ENCODE data around the gene PPP1R15A.

Gene PPP1R15A

GRCh38 chr19:48841571-48841970, 30.6 kb upstream of the PPP1R15A start:
- TF ChIP-seq, protein P1, sequence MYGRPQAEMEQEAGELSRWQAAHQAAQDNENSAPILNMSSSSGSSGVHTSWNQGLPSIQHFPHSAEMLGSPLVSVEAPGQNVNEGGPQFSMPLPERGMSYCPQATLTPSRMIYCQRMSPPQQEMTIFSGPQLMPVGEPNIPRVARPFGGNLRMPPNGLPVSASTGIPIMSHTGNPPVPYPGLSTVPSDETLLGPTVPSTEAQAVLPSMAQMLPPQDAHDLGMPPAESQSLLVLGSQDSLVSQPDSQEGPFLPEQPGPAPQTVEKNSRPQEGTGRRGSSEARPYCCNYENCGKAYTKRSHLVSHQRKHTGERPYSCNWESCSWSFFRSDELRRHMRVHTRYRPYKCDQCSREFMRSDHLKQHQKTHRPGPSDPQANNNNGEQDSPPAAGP (tag by site-specific recombination; IDR thresholded peaks at IDR 0.05), result no peak
- TF ChIP-seq ZNF121 (tag by site-specific recombination; IDR thresholded peaks at IDR 0.05) (peak; percentile 53; the same call in 1 of the 2 replicates), ZNF571 (tag by site-specific recombination; IDR thresholded peaks at IDR 0.05) (no peak)
- Histone ChIP-seq H3K27ac (ENCODE audit: extremely low read depth, low read depth, low read length) (no peak overlapping the region), H3K4me3 (ENCODE audit: low read depth, low read length) (no peak overlapping the region), H3K4me1 (ENCODE audit: control insufficient read depth, insufficient read depth, low read length) (no peaks in the 10 kb centered on the region), H3K9me3 (ENCODE audit: control insufficient read depth, insufficient read depth, low read depth, low read length) (no peaks in the 10 kb centered on the region), H3K36me3 (ENCODE audit: control insufficient read depth in 2 of 2, insufficient read depth in 1 of 2, low read length in 2 of 2) (no peaks in the 10 kb centered on the region; a peak in 1 of 3 replicates)
- ChIA-PET POLR2A (interaction anchor here (1.2 to 5.0 kb wide), 2 partner anchors 29 to 31 kb away, joined by 3 to 26 read pairs; partner anchors contain the start of gene PPP1R15A), CTCF (interaction anchor here (0.6 to 7.0 kb wide), 27 partner anchors 11 to 637 kb away, joined by 3 to 160 read pairs (median 10); partner anchors contain the start of genes CA11, GYS1, PLEKHA4 and PPP1R15A)

GRCh38 chr19:48842789-48843162, 29.4 kb upstream of the PPP1R15A start:
- Histone ChIP-seq H3K4me3 (ENCODE audit: low read depth, low read length) (no peak overlapping the region), H3K36me3 (ENCODE audit: control insufficient read depth in 2 of 2, insufficient read depth in 1 of 2, low read length in 2 of 2) (no peaks in the 10 kb centered on the region; a peak in 1 of 3 replicates), H3K27ac (ENCODE audit: extremely low read depth, low read depth, low read length) (no peak overlapping the region), H3K9me3 (ENCODE audit: control insufficient read depth, insufficient read depth, low read depth, low read length) (no peaks in the 10 kb centered on the region), H3K4me1 (ENCODE audit: control insufficient read depth, insufficient read depth, low read length) (no peaks in the 10 kb centered on the region)
- ChIA-PET CTCF (interaction anchor here (0.6 to 7.0 kb wide), 60 partner anchors 10 to 590 kb away, joined by 3 to 160 read pairs (median 6); partner anchors contain the start of genes BAX, CA11, CARD8 and DHDH), POLR2A (interaction anchor here (0.5 to 5.0 kb wide), 6 partner anchors 30 to 231 kb away, joined by 3 to 26 read pairs (median 5); partner anchors contain the start of genes PPP1R15A and RUVBL2)
- TF ChIP-seq GLIS1 (tag by site-specific recombination; IDR thresholded peaks at IDR 0.05), result peak; percentile 26; the same call in 1 of the 2 replicates
- TF ChIP-seq, protein P2, sequence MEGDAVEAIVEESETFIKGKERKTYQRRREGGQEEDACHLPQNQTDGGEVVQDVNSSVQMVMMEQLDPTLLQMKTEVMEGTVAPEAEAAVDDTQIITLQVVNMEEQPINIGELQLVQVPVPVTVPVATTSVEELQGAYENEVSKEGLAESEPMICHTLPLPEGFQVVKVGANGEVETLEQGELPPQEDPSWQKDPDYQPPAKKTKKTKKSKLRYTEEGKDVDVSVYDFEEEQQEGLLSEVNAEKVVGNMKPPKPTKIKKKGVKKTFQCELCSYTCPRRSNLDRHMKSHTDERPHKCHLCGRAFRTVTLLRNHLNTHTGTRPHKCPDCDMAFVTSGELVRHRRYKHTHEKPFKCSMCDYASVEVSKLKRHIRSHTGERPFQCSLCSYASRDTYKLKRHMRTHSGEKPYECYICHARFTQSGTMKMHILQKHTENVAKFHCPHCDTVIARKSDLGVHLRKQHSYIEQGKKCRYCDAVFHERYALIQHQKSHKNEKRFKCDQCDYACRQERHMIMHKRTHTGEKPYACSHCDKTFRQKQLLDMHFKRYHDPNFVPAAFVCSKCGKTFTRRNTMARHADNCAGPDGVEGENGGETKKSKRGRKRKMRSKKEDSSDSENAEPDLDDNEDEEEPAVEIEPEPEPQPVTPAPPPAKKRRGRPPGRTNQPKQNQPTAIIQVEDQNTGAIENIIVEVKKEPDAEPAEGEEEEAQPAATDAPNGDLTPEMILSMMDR (tag by site-specific recombination; IDR thresholded peaks at IDR 0.05), result peak; percentile 74
- TF ChIP-seq ZNF140 (tag by site-specific recombination; IDR thresholded peaks at IDR 0.05), result no peak
- TF ChIP-seq ZNF600 (tag by site-specific recombination; IDR thresholded peaks at IDR 0.05), result no peak
- peak; percentile 73 for TF ChIP-seq PRDM4 (tag by site-specific recombination; IDR thresholded peaks at IDR 0.05)
- no peak for TF ChIP-seq ZNF664 (tag by site-specific recombination; IDR thresholded peaks at IDR 0.05)
- TF ChIP-seq ZNF747 (tag by site-specific recombination; IDR thresholded peaks at IDR 0.05), result no peak
- TF ChIP-seq ZNF654 (tag by site-specific recombination; IDR thresholded peaks at IDR 0.05; ENCODE audit: low read depth), result peak; percentile 61
- peak; percentile 28; the same call in 1 of the 2 replicates for TF ChIP-seq ZNF561 (tag by site-specific recombination; IDR thresholded peaks at IDR 0.05; ENCODE audit: borderline replicate concordance)
- TF ChIP-seq ZNF18 (tag by site-specific recombination; IDR thresholded peaks at IDR 0.05), result 0 out of 2 replicates have a peak, but pooled peaks have one; percentile 37
- TF ChIP-seq ZNF391 (tag by site-specific recombination; IDR thresholded peaks at IDR 0.05; ENCODE audit: borderline replicate concordance, low read depth), result no peak
- TF ChIP-seq ZXDB (tag by site-specific recombination; IDR thresholded peaks at IDR 0.05), result peak; percentile 83
- TF ChIP-seq PRDM1 (tag by site-specific recombination; IDR thresholded peaks at IDR 0.05), result no peak
- TF ChIP-seq ZSCAN30 (tag by site-specific recombination; IDR thresholded peaks at IDR 0.05), result 0 out of 2 replicates have a peak, but pooled peaks have one; percentile 25
- no peak for TF ChIP-seq ZNF76 (tag by site-specific recombination; IDR thresholded peaks at IDR 0.05; ENCODE audit: borderline replicate concordance, low read depth)
- TF ChIP-seq, protein P3, sequence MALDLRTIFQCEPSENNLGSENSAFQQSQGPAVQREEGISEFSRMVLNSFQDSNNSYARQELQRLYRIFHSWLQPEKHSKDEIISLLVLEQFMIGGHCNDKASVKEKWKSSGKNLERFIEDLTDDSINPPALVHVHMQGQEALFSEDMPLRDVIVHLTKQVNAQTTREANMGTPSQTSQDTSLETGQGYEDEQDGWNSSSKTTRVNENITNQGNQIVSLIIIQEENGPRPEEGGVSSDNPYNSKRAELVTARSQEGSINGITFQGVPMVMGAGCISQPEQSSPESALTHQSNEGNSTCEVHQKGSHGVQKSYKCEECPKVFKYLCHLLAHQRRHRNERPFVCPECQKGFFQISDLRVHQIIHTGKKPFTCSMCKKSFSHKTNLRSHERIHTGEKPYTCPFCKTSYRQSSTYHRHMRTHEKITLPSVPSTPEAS (tag by site-specific recombination; IDR thresholded peaks at IDR 0.05), result no peak
- no peak for TF ChIP-seq ZNF341 (tag by site-specific recombination; IDR thresholded peaks at IDR 0.05; ENCODE audit: low read depth)
- no peak for TF ChIP-seq IKZF3 (tag by site-specific recombination; IDR thresholded peaks at IDR 0.05)
- 0 out of 2 replicates have a peak, but pooled peaks have one; percentile 14 for TF ChIP-seq ZNF660 (tag by site-specific recombination; IDR thresholded peaks at IDR 0.05)
- TF ChIP-seq ZNF132 (tag by site-specific recombination; IDR thresholded peaks at IDR 0.05; ENCODE audit: borderline replicate concordance), result no peak
- 0 out of 2 replicates have a peak, but pooled peaks have one; percentile 8 for TF ChIP-seq ZNF335 (tag by site-specific recombination; conservative IDR thresholded peaks at IDR 0.05)
- no peak for TF ChIP-seq ZBTB21 (tag by site-specific recombination; IDR thresholded peaks at IDR 0.05)

Data from HEK293 (cell line).